HEK293 (cell line): ENCODE measurements around the gene KAT2B.

Experiments used
- CTCF ChIA-PET: fragments of 350-600 bp; formaldehyde crosslinking; extraction: SDS; loops from one replicate; lab custom pipeline; 2021; ENCODE audit warnings: antibody characterized with exemption; lab: Yijun Ruan, JAX
- POLR2A ChIA-PET: fragments of 300-600 bp; formaldehyde crosslinking; extraction: SDS; loops from one replicate; lab custom pipeline; 2020; ENCODE audit warnings: antibody characterized with exemption, inconsistent platforms; lab: Yijun Ruan, JAX
- H3K27ac ChIP-seq: fragments of 200-500 bp; sonication (Bioruptor generic); 2 replicates; pipeline ENCODE4 v1.5.1; 2014; ENCODE audit warnings: low read depth, low read length, control low read depth, inconsistent platforms; ENCODE audit errors: extremely low read depth
- H3K36me3 ChIP-seq, 2 experiments: fragments of 200-500 bp in 1 of 2; sonication (Bioruptor generic) in 1 of 2; 1 replicate in 1 of 2; 2 replicates in 1 of 2; pipeline ENCODE4 v1.5.1; 2014 to 2017; ENCODE audit warnings: inconsistent platforms in 2 of 2, low read length in 2 of 2; ENCODE audit not compliant: control insufficient read depth in 2 of 2, insufficient read depth in 1 of 2
- H3K4me1 ChIP-seq: fragments of 200-500 bp; sonication (Bioruptor generic); 2 replicates; pipeline ENCODE4 v1.5.1; 2014; ENCODE audit warnings: mild to moderate bottlenecking, low read length, inconsistent platforms; ENCODE audit not compliant: control insufficient read depth, insufficient read depth
- H3K4me3 ChIP-seq: 2 replicates; pipeline ENCODE4 v1.5.1; 2011; ENCODE audit warnings: low read depth, mild to moderate bottlenecking, control low read depth, low read length, moderate library complexity
- H3K9me3 ChIP-seq: fragments of 200-500 bp; sonication (Bioruptor generic); 2 replicates; pipeline ENCODE4 v1.5.1; 2014; ENCODE audit warnings: low read depth, low read length, inconsistent platforms; ENCODE audit not compliant: control insufficient read depth, insufficient read depth
- HOXD13 ChIP-seq: sonication (generic); formaldehyde crosslinking; IDR thresholded peaks from 2 replicates; pipeline ENCODE4 v1.8.0; 2022; ENCODE audit warnings: missing genetic modification reagents, borderline replicate concordance
- KLF9 ChIP-seq: fragments of 450-650 bp; formaldehyde crosslinking; IDR thresholded peaks from 2 replicates; pipeline ENCODE4 v1.5.1; 2016; ENCODE audit warnings: missing biosample characterization, missing genetic modification characterization, low read depth
- SP7 ChIP-seq: fragments of 450-650 bp; formaldehyde crosslinking; IDR thresholded peaks from 2 replicates; pipeline ENCODE4 v1.5.1; 2016; ENCODE audit warnings: missing biosample characterization, missing genetic modification characterization
- WT1 ChIP-seq: fragments of 450-650 bp; formaldehyde crosslinking; IDR thresholded peaks from 2 replicates; pipeline ENCODE4 v1.5.1; 2016; ENCODE audit warnings: missing biosample characterization, missing genetic modification characterization
- ZEB2 ChIP-seq: fragments of 450-650 bp; formaldehyde crosslinking; IDR thresholded peaks from 2 replicates; pipeline ENCODE4 v1.5.1; 2016; ENCODE audit warnings: missing biosample characterization, missing genetic modification characterization
- ZFHX2 ChIP-seq: fragments of 450-650 bp; formaldehyde crosslinking; conservative IDR thresholded peaks from 2 replicates; pipeline ENCODE4 v1.5.1; 2016; ENCODE audit warnings: missing biosample characterization, missing genetic modification characterization
- ZFP69B ChIP-seq: fragments of 450-650 bp; formaldehyde crosslinking; IDR thresholded peaks from 2 replicates; pipeline ENCODE4 v1.5.1; 2016; ENCODE audit warnings: missing biosample characterization, missing genetic modification characterization
- ZNF112 ChIP-seq: fragments of 450-650 bp; formaldehyde crosslinking; IDR thresholded peaks from 2 replicates; pipeline ENCODE4 v1.5.0; 2017; ENCODE audit warnings: missing biosample characterization, missing genetic modification characterization
- ZNF23 ChIP-seq: fragments of 450-650 bp; formaldehyde crosslinking; IDR thresholded peaks from 2 replicates; pipeline ENCODE4 v1.5.1; 2016; ENCODE audit warnings: missing biosample characterization, missing genetic modification characterization, borderline replicate concordance
- ZNF394 ChIP-seq: fragments of 450-650 bp; formaldehyde crosslinking; IDR thresholded peaks from 2 replicates; pipeline ENCODE4 v1.5.1; 2016; ENCODE audit warnings: missing biosample characterization, missing genetic modification characterization, mild to moderate bottlenecking, moderate library complexity, borderline replicate concordance
- ZNF530 ChIP-seq: fragments of 450-650 bp; formaldehyde crosslinking; IDR thresholded peaks from 2 replicates; pipeline ENCODE4 v1.5.1; 2016; ENCODE audit warnings: low read depth, missing biosample characterization, missing genetic modification characterization
- ZNF544 ChIP-seq: fragments of 450-650 bp; formaldehyde crosslinking; IDR thresholded peaks from 2 replicates; pipeline ENCODE4 v1.5.0; 2017; ENCODE audit warnings: missing biosample characterization, missing genetic modification characterization
- ZNF548 ChIP-seq: fragments of 450-650 bp; formaldehyde crosslinking; IDR thresholded peaks from 2 replicates; pipeline ENCODE4 v1.5.1; 2016; ENCODE audit warnings: missing biosample characterization, missing genetic modification characterization
- ZNF621 ChIP-seq: fragments of 450-650 bp; formaldehyde crosslinking; IDR thresholded peaks from 2 replicates; pipeline ENCODE4 v1.5.1; 2017; ENCODE audit warnings: missing biosample characterization, missing genetic modification characterization
- ZNF654 ChIP-seq: fragments of 450-650 bp; formaldehyde crosslinking; IDR thresholded peaks from 2 replicates; pipeline ENCODE4 v1.5.1; 2016; ENCODE audit warnings: low read depth, missing biosample characterization, missing genetic modification characterization
- ZNF791 ChIP-seq: fragments of 450-650 bp; formaldehyde crosslinking; IDR thresholded peaks from 2 replicates; pipeline ENCODE4 v1.5.1; 2016; ENCODE audit warnings: missing biosample characterization, missing genetic modification characterization
- TF ChIP-seq, protein P1 (sequence below): fragments of 450-650 bp; formaldehyde crosslinking; IDR thresholded peaks from 2 replicates; pipeline ENCODE4 v1.5.1; 2016; ENCODE audit warnings: missing biosample characterization, missing genetic modification characterization
- TF ChIP-seq, protein P2 (sequence below): fragments of 450-650 bp; formaldehyde crosslinking; IDR thresholded peaks from 2 replicates; pipeline ENCODE4 v1.5.1; 2016; ENCODE audit warnings: missing biosample characterization, missing genetic modification characterization
- TF ChIP-seq, protein P3 (sequence below): fragments of 450-650 bp; formaldehyde crosslinking; IDR thresholded peaks from 2 replicates; pipeline ENCODE4 v1.5.1; 2016; ENCODE audit warnings: missing biosample characterization, missing genetic modification characterization, borderline replicate concordance
- TF ChIP-seq, protein P4 (sequence below): fragments of 450-650 bp; formaldehyde crosslinking; IDR thresholded peaks from 2 replicates; pipeline ENCODE4 v1.5.1; 2016; ENCODE audit warnings: missing biosample characterization, missing genetic modification characterization
- TF ChIP-seq, protein P5 (sequence below): fragments of 450-650 bp; formaldehyde crosslinking; IDR thresholded peaks from 2 replicates; pipeline ENCODE4 v1.5.1; 2016; ENCODE audit warnings: missing biosample characterization, missing genetic modification characterization, borderline replicate concordance

The KAT2B gene

DNA sequence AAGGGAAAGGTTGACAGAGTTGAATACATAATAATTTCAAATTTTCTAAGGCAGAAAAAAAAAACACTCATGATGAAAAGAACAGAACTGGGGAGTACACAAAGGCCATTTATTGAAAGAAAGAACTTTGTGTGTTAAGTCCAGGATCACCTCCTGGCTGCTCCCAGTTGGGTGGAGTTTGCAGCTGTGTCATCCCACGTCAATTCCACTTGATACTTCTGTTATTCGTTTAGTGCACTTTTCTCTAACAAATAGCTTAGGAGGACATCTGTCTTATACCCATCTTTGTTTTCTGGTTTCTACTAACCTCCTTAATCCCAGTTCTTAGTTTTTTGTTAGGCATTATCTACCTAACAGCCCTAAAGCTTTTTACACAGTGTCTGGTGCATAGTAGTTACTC lies 101.1 kb downstream of the KAT2B start:
- H3K9me3 ChIP-seq: no peaks in the 10 kb centered on the region
- H3K36me3 ChIP-seq: peaks cover 0 to 20% of the 10 kb centered on the region in 2 experiments; a peak in 2 of 3 replicates
- CTCF ChIA-PET: interaction anchor here (0.7 kb wide), 4 partner anchors 8 to 1747 kb away, joined by 3 to 5 read pairs (median 3); no protein-coding TSS in a partner anchor
- H3K27ac ChIP-seq: no peak overlapping the region
- no peak overlapping the region for H3K4me3 ChIP-seq
- TF ChIP-seq, protein P1, sequence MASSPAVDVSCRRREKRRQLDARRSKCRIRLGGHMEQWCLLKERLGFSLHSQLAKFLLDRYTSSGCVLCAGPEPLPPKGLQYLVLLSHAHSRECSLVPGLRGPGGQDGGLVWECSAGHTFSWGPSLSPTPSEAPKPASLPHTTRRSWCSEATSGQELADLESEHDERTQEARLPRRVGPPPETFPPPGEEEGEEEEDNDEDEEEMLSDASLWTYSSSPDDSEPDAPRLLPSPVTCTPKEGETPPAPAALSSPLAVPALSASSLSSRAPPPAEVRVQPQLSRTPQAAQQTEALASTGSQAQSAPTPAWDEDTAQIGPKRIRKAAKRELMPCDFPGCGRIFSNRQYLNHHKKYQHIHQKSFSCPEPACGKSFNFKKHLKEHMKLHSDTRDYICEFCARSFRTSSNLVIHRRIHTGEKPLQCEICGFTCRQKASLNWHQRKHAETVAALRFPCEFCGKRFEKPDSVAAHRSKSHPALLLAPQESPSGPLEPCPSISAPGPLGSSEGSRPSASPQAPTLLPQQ (tag by site-specific recombination): no peak
- TF ChIP-seq, protein P2, sequence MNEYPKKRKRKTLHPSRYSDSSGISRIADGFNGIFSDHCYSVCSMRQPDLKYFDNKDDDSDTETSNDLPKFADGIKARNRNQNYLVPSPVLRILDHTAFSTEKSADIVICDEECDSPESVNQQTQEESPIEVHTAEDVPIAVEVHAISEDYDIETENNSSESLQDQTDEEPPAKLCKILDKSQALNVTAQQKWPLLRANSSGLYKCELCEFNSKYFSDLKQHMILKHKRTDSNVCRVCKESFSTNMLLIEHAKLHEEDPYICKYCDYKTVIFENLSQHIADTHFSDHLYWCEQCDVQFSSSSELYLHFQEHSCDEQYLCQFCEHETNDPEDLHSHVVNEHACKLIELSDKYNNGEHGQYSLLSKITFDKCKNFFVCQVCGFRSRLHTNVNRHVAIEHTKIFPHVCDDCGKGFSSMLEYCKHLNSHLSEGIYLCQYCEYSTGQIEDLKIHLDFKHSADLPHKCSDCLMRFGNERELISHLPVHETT (tag by site-specific recombination): no peak
- TF ChIP-seq, protein P3, sequence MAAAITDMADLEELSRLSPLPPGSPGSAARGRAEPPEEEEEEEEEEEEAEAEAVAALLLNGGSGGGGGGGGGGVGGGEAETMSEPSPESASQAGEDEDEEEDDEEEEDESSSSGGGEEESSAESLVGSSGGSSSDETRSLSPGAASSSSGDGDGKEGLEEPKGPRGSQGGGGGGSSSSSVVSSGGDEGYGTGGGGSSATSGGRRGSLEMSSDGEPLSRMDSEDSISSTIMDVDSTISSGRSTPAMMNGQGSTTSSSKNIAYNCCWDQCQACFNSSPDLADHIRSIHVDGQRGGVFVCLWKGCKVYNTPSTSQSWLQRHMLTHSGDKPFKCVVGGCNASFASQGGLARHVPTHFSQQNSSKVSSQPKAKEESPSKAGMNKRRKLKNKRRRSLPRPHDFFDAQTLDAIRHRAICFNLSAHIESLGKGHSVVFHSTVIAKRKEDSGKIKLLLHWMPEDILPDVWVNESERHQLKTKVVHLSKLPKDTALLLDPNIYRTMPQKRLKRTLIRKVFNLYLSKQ: no peak
- no peaks in the 10 kb centered on the region for H3K4me1 ChIP-seq
- POLR2A ChIA-PET: no interaction called here

DNA sequence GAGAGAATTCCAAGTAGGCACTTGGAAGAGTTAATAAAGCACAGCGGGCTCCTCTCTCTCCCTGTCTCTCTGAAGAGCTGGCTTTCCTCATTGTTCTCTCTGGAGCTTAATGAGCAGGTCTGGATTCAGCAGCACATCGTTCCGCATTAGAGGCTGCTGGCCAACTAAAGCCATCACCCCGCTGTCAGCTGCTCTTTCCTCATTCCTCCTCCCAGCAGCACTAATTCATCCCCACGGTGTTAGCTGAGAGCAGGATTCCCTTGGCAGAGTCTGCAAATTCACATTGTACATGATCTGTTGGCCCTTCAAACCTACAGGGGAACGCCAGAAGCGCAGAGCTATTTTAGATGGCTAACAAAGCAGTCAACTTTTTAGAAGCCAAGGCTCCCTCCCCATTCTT lies 101.6 kb downstream of the KAT2B start:
- no peak overlapping the region for H3K27ac ChIP-seq
- POLR2A ChIA-PET: no interaction called here

More for the DNA sequence above, 101.6 kb downstream of the KAT2B start:
- H3K36me3 ChIP-seq: peaks cover 0 to 19% of the 10 kb centered on the region in 2 experiments; a peak in 2 of 3 replicates
- no peaks in the 10 kb centered on the region for H3K9me3 ChIP-seq
- CTCF ChIA-PET: interaction anchor here (0.7 kb wide), 4 partner anchors 8 to 1746 kb away, joined by 3 to 5 read pairs (median 3); no protein-coding TSS in a partner anchor
- no peaks in the 10 kb centered on the region for H3K4me1 ChIP-seq
- TF ChIP-seq ZNF23 (tag by site-specific recombination): no peak
- no peak for TF ChIP-seq KLF9 (tag by site-specific recombination)
- TF ChIP-seq ZNF791 (tag by site-specific recombination): no peak
- TF ChIP-seq ZEB2 (tag by site-specific recombination): no peak
- no peak for TF ChIP-seq ZNF621
- no peak for TF ChIP-seq SP7 (tag by site-specific recombination)
- no peak for TF ChIP-seq ZNF394 (tag by site-specific recombination)
- TF ChIP-seq ZNF654 (tag by site-specific recombination): no peak
- TF ChIP-seq ZFP69B (tag by site-specific recombination): no peak
- TF ChIP-seq WT1: no peak
- TF ChIP-seq ZNF112: no peak
- TF ChIP-seq ZNF548: no peak
- TF ChIP-seq, protein P4, sequence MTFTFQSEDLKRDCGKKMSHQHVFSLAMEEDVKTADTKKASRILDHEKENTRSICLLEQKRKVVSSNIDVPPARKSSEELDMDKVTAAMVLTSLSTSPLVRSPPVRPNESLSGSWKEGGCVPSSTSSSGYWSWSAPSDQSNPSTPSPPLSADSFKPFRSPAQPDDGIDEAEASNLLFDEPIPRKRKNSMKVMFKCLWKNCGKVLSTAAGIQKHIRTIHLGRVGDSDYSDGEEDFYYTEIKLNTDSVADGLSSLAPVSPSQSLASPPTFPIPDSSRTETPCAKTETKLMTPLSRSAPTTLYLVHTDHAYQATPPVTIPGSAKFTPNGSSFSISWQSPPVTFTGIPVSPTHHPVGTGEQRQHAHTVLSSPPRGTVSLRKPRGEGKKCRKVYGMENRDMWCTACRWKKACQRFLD: no peak
- no peak for TF ChIP-seq ZFHX2 (tag by site-specific recombination)
- no peak for TF ChIP-seq ZNF544
- TF ChIP-seq ZNF530 (tag by site-specific recombination): no peak
- TF ChIP-seq HOXD13 (CRISPR knock-in tag): no peak
- TF ChIP-seq, protein P5, sequence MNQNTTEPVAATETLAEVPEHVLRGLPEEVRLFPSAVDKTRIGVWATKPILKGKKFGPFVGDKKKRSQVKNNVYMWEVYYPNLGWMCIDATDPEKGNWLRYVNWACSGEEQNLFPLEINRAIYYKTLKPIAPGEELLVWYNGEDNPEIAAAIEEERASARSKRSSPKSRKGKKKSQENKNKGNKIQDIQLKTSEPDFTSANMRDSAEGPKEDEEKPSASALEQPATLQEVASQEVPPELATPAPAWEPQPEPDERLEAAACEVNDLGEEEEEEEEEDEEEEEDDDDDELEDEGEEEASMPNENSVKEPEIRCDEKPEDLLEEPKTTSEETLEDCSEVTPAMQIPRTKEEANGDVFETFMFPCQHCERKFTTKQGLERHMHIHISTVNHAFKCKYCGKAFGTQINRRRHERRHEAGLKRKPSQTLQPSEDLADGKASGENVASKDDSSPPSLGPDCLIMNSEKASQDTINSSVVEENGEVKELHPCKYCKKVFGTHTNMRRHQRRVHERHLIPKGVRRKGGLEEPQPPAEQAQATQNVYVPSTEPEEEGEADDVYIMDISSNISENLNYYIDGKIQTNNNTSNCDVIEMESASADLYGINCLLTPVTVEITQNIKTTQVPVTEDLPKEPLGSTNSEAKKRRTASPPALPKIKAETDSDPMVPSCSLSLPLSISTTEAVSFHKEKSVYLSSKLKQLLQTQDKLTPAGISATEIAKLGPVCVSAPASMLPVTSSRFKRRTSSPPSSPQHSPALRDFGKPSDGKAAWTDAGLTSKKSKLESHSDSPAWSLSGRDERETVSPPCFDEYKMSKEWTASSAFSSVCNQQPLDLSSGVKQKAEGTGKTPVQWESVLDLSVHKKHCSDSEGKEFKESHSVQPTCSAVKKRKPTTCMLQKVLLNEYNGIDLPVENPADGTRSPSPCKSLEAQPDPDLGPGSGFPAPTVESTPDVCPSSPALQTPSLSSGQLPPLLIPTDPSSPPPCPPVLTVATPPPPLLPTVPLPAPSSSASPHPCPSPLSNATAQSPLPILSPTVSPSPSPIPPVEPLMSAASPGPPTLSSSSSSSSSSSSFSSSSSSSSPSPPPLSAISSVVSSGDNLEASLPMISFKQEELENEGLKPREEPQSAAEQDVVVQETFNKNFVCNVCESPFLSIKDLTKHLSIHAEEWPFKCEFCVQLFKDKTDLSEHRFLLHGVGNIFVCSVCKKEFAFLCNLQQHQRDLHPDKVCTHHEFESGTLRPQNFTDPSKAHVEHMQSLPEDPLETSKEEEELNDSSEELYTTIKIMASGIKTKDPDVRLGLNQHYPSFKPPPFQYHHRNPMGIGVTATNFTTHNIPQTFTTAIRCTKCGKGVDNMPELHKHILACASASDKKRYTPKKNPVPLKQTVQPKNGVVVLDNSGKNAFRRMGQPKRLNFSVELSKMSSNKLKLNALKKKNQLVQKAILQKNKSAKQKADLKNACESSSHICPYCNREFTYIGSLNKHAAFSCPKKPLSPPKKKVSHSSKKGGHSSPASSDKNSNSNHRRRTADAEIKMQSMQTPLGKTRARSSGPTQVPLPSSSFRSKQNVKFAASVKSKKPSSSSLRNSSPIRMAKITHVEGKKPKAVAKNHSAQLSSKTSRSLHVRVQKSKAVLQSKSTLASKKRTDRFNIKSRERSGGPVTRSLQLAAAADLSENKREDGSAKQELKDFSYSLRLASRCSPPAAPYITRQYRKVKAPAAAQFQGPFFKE: no peak
- no peak overlapping the region for H3K4me3 ChIP-seq
